HEK293T (cell line): Measurements from ENCODE around the gene AP1M2.
A peak's percentile ranks its signal among the peaks of the same experiment; 100 is the strongest.
"Not testable (repeated sequence)": the region's sequence is repeated elsewhere in the genome, so short reads cannot be mapped to it uniquely, and the experiment has no call there.

Source experiments
- CTCF ChIA-PET: fragments of 350-600 bp; formaldehyde crosslinking; extraction: SDS; loops from one replicate; lab custom pipeline; 2021; ENCODE audit warnings: antibody characterized with exemption, inconsistent platforms; lab: Yijun Ruan, JAX
- POLR2A ChIA-PET: fragments of 350-600 bp; formaldehyde crosslinking; extraction: SDS; loops from one replicate; lab custom pipeline; 2020; ENCODE audit warnings: antibody characterized with exemption, inconsistent platforms; lab: Yijun Ruan, JAX
- DNase-seq: peaks from one replicate; pipeline ENCODE4 v3.0.0; 2012; ENCODE audit warnings: mixed read lengths; ENCODE audit errors: extremely low spot score
- ARNT ChIP-seq: fragments of 450-650 bp; IDR thresholded peaks from 2 replicates; pipeline ENCODE4 v1.6.1; 2017; ENCODE audit warnings: mild to moderate bottlenecking
- BHLHE40 ChIP-seq: fragments of 450-650 bp; IDR thresholded peaks from 2 replicates; pipeline ENCODE4 v1.6.1; 2016; ENCODE audit warnings: mild to moderate bottlenecking, moderate library complexity, borderline replicate concordance
- CTBP1 ChIP-seq: fragments of 450-650 bp; IDR thresholded peaks from 2 replicates; pipeline ENCODE4 v1.6.1; 2016; ENCODE audit warnings: borderline replicate concordance
- ELF4 ChIP-seq: fragments of 450-650 bp; IDR thresholded peaks from 2 replicates; pipeline ENCODE4 v1.6.1; 2017; ENCODE audit warnings: antibody characterized with exemption
- FOXA1 ChIP-seq: fragments of 450-650 bp; IDR thresholded peaks from 2 replicates; pipeline ENCODE4 v1.6.1; 2016; ENCODE audit warnings: mild to moderate bottlenecking
- FOXK2 ChIP-seq: fragments of 450-650 bp; IDR thresholded peaks from 2 replicates; pipeline ENCODE4 v1.6.1; 2016; ENCODE audit warnings: mild to moderate bottlenecking
- FOXM1 ChIP-seq: fragments of 450-650 bp; IDR thresholded peaks from 2 replicates; pipeline ENCODE4 v1.6.1; 2017; ENCODE audit warnings: mild to moderate bottlenecking, borderline replicate concordance
- HDGF ChIP-seq: fragments of 450-650 bp; IDR thresholded peaks from 2 replicates; pipeline ENCODE4 v1.6.1; 2017; ENCODE audit warnings: antibody characterized with exemption, borderline replicate concordance
- L3MBTL2 ChIP-seq: fragments of 450-650 bp; conservative IDR thresholded peaks from 2 replicates; pipeline ENCODE4 v1.6.1; 2016; ENCODE audit warnings: mild to moderate bottlenecking
- LEF1 ChIP-seq: fragments of 450-650 bp; IDR thresholded peaks from 2 replicates; pipeline ENCODE4 v1.6.1; 2017; ENCODE audit warnings: mild to moderate bottlenecking, borderline replicate concordance
- NFRKB ChIP-seq: fragments of 450-650 bp; IDR thresholded peaks from 2 replicates; pipeline ENCODE4 v1.6.1; 2016; ENCODE audit warnings: mild to moderate bottlenecking, moderate library complexity
- PKNOX1 ChIP-seq: fragments of 450-650 bp; IDR thresholded peaks from 2 replicates; pipeline ENCODE4 v1.6.1; 2016
- SP1 ChIP-seq: fragments of 450-650 bp; IDR thresholded peaks from 2 replicates; pipeline ENCODE4 v1.6.1; 2017
- SUZ12 ChIP-seq: fragments of 450-650 bp; IDR thresholded peaks from 2 replicates; pipeline ENCODE4 v1.6.1; 2016; ENCODE audit warnings: mild to moderate bottlenecking
- TARDBP ChIP-seq: fragments of 450-650 bp; IDR thresholded peaks from 2 replicates; pipeline ENCODE4 v1.6.1; 2016
- ZNF384 ChIP-seq: fragments of 450-650 bp; IDR thresholded peaks from 2 replicates; pipeline ENCODE4 v1.6.1; 2016

AP1M2 gene

GRCh38 chr19:10544242-10544752, 42.8 kb downstream of the AP1M2 start:
- TF ChIP-seq BHLHE40 (no peak), CTBP1 (no peak), ARNT (no peak), FOXM1 (no peak), FOXA1 (no peak), ELF4 (no peak), HDGF (no peak), SP1 (no peak), SUZ12 (no peak), FOXK2 (no peak)
- ChIA-PET POLR2A (interaction anchor here (1.1 kb wide), 1 partner anchor 10 kb away, joined by 3 read pairs; no protein-coding TSS in a partner anchor), CTCF (no interaction called here)
- DNase-seq = no peak

GRCh38 chr19:10543420-10544241, 43.5 kb downstream of the AP1M2 start, which contains the start of gene ATG4D:
ATG4D (plus strand) TSS chr19:10543904; CDS start chr19:10544091, 187 bp downstream.
- TF ChIP-seq CTBP1 (no peak), BHLHE40 (no peak), SUZ12 (no peak), NFRKB (no peak), FOXK2 (no peak), LEF1 (no peak), ARNT (no peak), HDGF (no peak), PKNOX1 (no peak), FOXM1 (no peak), L3MBTL2 (no peak), FOXA1 (no peak), ELF4 (no peak), TARDBP (no peak), SP1 (no peak), ZNF384 (no peak)
- POLR2A ChIA-PET = interaction anchor here (1.0 to 1.4 kb wide), 3 partner anchors 9 to 158 kb away, joined by 3 to 4 read pairs (median 4); partner anchors contain the start of genes KRI1 and QTRT1
- CTCF ChIA-PET = interaction anchor here (2.0 kb wide), 1 partner anchor 24 kb away, joined by 4 read pairs; no protein-coding TSS in a partner anchor
- DNase-seq = peak; percentile 98

- ChIA-PET CTCF (interaction anchor here (0.7 to 2.0 kb wide), 4 partner anchors 9 to 38 kb away, joined by 3 to 4 read pairs (median 4); partner anchors contain the start of gene S1PR5), POLR2A (interaction anchor here (1.0 to 1.4 kb wide), 4 partner anchors 10 to 158 kb away, joined by 3 to 4 read pairs (median 4); partner anchors contain the start of genes KRI1, QTRT1 and S1PR5)
- no peak for TF ChIP-seq SP1
- no peak for TF ChIP-seq FOXM1
- TF ChIP-seq LEF1 = no peak
- no peak for DNase-seq
Measured at GRCh38 chr19:10543059-10543419, 44.1 kb downstream of the AP1M2 start.

- not testable (repeated sequence) for DNase-seq
- CTCF ChIA-PET = interaction anchor here (0.6 kb wide), 1 partner anchor 67 kb away, joined by 3 read pairs; no protein-coding TSS in a partner anchor
Measured at GRCh38 chr19:10539016-10539415, 48.1 kb downstream of the AP1M2 start.

GRCh38 chr19:10538204-10538983, 48.7 kb downstream of the AP1M2 start:
- POLR2A ChIA-PET = no interaction called here
- CTCF ChIA-PET = interaction anchor here (0.6 kb wide), 1 partner anchor 66 kb away, joined by 3 read pairs; no protein-coding TSS in a partner anchor
- no peak for DNase-seq
- TF ChIP-seq ZNF384 = no peak
- no peak for TF ChIP-seq CTBP1
- TF ChIP-seq NFRKB = no peak
- TF ChIP-seq FOXA1 = no peak
- no peak for TF ChIP-seq LEF1
- TF ChIP-seq BHLHE40 = no peak
- TF ChIP-seq HDGF = no peak
- no peak for TF ChIP-seq ARNT
- no peak for TF ChIP-seq SP1
- TF ChIP-seq TARDBP = no peak
- TF ChIP-seq FOXK2 = no peak
- no peak for TF ChIP-seq L3MBTL2
- no peak for TF ChIP-seq FOXM1
- no peak for TF ChIP-seq ELF4
- no peak for TF ChIP-seq SUZ12
- no peak for TF ChIP-seq PKNOX1

More at GRCh38 chr19:10539016-10539415, 48.1 kb downstream of the AP1M2 start:
- POLR2A ChIA-PET = not testable (repeated sequence)

- TF ChIP-seq FOXM1 (no peak), HDGF (no peak), CTBP1 (no peak), ELF4 (no peak), ZNF384 (no peak), ARNT (no peak), FOXK2 (no peak), SP1 (no peak), L3MBTL2 (no peak), NFRKB (no peak), PKNOX1 (no peak), LEF1 (no peak), SUZ12 (no peak)
- POLR2A ChIA-PET = no interaction called here
- no peak for DNase-seq
- CTCF ChIA-PET = no interaction called here
Measured at GRCh38 chr19:10537668-10538067, 49.4 kb downstream of the AP1M2 start.
